ENCODE measurements around the gene PHF3.
A peak's percentile ranks its signal among the peaks of the same experiment; 100 is the strongest.
"Not testable (repeated sequence)": the region's sequence is repeated elsewhere in the genome, so short reads cannot be mapped to it uniquely, and the experiment has no call there.

The PHF3 gene

DNA sequence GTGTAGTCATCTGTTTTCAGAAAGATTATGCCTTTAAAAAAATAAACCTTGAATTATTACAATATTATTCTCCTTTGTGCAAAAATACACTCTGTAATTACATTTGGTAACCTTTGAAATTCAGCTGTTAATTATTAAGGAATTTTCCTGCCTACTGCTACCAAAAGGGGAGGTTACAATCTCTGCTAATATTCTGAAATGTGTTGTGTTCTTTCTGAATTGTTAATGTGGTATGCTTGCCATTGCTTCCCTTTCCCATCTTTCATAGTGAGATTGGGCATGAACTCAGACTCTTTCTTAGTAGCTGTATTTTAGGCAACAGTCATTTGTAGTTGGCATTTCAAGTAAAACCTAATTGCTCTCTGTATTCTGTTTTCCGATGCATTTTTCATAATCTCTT lies 73.0 kb downstream of the PHF3 start:
- no peak for DNase-seq (ENCODE audit: low read depth)

DNA sequence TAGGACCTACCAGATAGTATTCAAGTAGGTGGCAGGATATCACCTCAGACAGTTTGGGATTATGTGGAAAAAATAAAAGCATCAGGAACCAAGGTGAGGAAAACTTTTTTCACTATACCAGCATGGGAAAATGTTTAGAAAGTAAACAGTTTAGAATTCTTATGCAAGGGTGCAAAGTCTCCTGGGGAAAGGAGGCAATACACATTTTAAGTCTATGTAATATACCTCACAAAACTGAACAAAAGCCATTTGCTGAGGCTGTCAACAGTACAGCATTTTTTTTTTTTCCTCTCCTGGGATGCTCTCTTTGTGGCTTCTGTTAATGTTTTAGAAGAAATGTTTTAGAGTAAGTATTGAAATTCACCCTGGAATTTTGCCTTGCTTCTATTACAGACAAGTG lies 73.5 kb downstream of the PHF3 start:
- no peak for DNase-seq (ENCODE audit: low read depth)

DNA sequence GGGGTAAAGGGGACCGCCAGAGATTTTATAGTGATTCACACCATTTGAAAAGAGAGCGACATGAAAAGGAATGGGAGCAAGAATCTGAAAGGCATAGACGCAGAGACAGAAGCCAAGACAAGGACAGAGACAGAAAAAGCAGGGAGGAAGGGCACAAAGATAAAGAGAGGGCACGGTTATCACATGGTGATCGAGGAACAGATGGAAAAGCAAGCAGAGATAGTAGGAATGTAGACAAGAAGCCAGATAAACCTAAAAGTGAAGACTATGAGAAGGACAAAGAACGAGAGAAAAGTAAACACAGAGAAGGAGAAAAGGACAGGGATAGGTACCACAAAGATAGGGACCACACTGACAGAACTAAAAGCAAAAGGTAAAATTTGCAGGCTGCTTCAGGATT lies 77.7 kb downstream of the PHF3 start:
- no peak for DNase-seq (ENCODE audit: low read depth)

DNA sequence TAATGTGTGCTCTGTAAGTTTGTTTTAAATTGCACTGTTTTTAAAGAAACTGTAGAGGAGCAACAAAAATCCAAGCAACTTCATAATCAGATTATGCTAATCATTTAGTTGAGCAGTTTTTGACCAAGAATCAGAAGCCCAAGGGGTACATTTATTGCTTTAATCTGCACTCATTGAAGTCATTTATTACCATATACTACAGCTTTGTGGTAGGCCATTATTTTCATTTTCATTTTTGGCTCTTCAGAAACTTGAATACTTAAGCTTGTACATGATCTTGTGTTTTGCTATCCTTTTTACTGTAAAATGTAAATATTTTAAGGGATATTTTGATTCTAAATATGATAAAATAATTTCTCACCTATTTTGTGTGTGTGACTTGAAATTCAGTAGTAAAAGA lies 78.5 kb downstream of the PHF3 start:
- no peak for DNase-seq (ENCODE audit: low read depth)

DNA sequence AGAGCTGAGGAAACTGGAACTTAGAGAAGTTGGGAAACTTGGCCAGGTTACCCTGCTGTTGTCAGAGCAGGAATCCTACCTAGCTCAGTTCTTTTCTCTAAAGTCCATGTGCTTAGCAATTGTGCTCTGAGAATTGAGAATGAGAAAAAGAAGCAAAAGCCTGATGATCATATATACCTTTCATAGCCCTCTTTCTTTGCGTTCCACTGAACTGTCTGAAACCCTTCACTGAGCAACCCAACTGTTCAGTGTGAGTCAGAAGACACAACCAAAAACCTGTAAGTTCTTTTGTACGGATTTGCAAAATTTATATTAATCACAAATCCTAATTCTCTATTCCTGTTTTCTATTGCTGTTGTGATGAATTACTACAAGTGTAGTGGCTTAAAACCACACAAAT lies 80.6 kb downstream of the PHF3 start:
- DNase-seq (ENCODE audit: low read depth), result no peak

DNA sequence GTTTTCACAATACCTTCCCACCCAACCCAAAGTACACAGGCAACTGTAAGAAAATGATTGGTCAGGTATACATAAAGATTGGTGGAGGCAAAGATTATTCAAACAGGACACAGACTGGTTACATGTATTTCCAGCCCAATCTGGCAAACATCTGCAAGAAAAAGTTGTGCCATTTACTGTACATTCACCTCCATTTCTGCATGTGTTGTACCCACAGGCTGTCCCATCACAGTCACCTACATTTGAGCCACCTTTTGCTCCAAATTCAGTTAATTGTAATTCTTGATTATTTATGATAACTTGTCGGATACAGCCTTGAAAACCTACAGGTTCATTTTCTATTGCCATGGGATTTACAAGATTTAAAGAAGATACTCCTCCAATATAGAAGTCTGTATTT lies 85.6 kb downstream of the PHF3 start:
- no peak for DNase-seq (ENCODE audit: low read depth)

DNA sequence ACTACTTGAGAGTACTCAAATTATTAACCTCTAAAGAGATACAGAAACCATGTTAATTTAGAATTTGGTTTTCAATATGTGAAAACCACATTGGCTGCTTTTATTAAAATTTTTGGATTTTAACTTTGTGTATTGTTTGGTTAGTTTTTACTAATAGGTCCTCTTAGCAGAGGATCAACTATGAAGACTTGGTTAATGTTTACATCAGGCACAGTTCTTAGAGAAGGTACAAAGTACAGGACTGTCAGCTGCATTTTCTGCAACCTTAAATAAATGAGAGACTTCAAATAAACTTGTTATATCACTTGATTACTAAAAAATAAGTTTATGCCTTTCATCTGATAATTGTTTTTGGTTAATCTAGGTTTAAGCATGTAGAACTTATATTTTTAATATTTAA lies 89.1 kb downstream of the PHF3 start:
- DNase-seq (ENCODE audit: low read depth), result no peak

DNA sequence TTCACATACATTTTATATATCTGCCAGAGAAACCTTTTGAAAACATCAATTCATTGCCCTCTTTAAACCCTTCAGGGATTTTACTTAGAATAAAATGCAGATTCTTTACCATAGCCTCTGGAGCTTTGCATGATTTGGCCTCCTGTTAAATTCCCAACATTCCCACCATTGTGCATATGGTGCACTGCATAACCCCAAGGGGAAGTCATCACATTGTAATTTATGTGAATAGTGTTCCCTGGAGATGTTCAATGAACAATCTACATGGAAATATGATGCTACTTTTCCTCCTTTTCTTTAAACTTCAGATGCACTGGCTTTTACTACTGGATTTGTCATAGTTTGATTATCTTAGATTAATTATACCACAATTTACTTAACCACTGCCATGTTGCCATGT lies 94.7 kb downstream of the PHF3 start:
- no peak for DNase-seq (ENCODE audit: low read depth)

DNA sequence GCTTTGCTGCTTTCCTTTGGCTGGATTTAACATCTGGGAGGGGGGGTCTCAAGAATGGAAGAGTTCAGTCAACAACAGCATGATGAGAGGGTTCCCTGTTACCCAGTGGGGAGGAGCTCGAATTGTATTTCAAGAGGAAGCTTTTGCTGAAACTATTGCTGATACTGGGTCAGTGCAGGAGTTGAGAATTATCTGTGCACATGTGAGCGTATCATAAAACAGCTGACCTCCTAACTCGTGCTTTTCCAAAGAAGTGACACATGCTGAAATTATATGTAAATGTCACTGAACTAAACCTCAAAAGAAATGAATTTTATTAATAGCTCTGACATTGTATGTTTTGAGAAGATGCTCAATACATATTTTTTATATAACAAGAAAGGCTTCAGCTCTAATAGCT lies 96.3 kb downstream of the PHF3 start:
- no peak for DNase-seq (ENCODE audit: low read depth)

DNA sequence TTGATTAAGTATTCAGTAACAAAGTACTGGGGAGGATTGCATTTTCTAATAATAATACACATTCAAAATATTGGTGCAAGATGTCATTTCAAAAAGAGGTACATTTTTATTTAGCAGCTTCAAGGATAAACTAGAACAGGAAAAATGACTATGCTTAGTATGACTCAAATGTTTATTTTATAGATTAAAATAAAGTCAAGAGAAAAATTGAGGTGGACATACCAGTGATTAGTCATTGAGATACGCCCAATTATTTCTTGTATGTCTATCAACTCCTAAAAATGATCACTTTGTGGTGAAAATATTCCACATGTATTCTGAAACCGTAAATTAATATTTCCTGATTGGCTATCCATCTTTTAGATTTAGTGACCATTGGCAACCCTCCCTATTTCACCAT lies 96.7 kb downstream of the PHF3 start:
- DNase-seq (ENCODE audit: low read depth), result no peak

DNA sequence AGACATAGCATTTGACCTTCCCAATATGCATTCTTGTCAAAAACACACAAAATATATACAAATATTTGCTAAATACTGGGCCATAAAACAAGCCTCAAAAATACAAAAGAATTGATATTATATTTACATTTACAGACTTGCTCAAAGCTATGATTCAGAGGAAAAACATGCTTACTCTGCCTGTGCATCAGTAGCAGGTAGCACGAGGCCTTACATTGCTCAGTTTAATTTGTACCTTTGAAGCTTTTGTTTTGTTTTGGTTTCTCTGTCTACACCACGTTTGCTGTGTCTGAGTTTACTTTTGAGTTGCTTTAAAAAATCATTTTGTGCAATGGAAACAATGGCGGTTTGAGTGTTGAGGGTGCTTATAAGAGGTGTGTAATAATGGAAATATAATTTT lies 99.3 kb downstream of the PHF3 start:
- DNase-seq (ENCODE audit: low read depth), result no peak

DNA sequence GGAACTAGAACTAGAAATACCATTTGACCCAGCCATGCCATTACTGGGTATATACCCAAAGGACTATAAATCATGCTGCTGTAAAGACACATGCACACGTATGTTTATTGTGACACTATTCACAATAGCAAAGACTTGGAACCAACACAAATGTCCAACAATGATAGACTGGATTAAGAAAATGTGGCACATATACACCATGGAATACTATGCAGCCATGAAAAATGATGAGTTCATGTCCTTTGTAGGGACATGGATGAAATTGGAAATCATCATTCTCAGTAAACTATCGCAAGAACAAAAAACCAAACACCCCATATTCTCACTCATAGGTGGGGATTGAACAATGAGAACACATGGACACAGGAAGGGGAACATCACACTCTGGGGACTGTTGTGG lies 102.6 kb downstream of the PHF3 start:
- not testable (repeated sequence) for DNase-seq (ENCODE audit: low read depth)

DNA sequence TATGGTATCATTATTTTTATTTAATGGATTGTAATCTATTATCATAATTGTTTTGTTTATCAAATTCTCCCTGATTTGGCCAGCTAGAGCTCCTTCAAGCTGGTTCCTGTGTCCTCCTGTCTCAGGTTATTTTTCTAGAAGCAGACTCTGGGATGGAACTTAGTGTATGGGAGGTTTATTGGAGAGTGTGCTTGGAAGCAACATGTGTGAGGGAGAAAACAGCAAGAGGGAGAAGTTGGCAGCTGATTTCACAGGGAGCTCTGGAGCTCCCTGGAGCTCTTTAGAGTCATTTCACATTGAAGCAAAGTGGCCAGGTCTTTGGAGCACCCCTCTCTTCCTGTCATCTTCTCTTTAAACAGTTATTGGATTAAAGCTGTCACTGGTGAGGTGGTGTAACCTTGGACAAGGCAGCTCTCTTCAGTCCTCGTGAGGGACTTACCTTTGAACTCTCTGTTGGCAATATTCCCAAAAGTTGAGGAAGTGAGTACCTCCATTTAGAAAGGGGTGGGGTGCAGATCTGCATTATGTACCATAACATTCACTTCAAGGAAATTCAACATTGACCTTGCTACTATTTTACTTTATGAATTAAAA lies 103.6 kb downstream of the PHF3 start:
- no peak for DNase-seq (ENCODE audit: low read depth)

DNA sequence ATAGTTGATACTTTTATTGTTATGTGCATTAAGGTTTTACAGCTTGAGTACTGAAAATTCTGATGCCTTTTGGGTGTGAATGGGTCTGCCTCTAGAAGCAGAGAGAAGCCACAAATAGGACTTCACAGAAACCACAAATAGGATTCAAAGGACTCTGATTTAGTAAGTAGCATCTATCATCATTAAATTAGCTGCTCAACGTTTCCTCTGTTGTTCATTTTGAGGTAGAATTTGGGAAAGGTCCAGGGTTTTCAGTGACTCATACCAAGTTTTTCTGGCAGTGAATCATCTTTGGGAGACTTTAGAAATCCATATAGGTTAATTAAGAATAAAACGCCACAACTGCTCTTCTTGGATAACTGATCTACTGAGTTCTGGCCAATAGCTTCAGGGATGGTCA lies 105.1 kb downstream of the PHF3 start:
- peak; percentile 40 for DNase-seq (ENCODE audit: low read depth)

DNA sequence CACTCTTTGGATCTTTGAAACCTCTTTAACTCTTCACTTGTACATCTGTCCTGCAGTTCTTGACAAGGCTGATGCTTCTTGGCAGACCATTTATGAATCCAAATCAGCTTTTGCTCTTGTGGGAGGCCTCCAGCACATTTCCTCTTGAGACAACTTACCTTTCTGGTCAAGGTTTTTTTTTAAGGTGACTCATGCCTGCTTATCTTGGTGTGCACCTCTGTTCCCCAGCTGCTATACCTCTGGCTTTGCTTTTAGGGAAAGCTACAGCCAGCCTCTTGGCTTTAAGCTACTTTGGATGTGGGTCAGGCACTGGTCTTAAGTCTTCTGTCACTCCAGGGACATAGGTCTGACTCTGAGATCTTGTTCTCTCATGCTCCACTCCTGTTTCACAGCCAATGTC lies 106.5 kb downstream of the PHF3 start:
- DNase-seq (ENCODE audit: low read depth), result no peak

DNA sequence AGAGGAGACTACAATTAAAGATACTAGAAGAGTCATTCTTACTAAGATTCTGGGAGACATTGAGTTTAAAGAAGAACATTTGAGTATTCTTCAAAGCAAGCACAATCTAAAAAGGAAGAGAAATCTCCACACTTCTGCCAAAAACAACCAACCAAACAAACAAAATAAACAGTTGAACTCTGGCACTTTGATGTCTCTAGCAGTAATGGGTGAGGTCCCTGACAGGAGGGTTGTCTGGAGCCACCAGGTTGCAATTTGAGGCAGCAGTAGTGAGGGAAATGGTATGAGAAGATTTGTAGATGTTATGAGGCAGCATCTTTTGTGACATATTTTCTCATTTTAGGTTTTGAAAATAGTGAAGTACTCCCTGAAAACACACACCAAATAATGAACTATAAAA lies 108.1 kb downstream of the PHF3 start:
- DNase-seq (ENCODE audit: low read depth), result no peak

DNA sequence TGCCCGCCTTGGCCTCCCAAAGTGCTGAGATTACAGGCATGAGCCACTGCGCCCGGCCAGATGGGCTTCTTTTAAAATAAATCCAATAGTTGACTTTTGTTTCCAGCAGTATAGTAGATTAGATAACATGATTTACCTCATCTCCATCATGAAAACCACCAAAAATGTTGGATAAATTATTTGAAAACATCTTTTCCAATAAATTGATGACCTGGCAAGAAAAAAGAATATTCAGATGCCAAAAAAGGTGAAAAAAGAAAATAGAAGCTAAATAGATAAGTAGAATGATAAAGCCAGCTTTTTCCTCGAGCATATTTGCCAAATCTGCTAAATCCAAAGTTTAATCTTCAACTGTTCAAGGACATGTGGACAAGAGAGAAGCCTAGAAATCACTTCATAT lies 109.2 kb downstream of the PHF3 start:
- no peak for DNase-seq (ENCODE audit: low read depth)

DNA sequence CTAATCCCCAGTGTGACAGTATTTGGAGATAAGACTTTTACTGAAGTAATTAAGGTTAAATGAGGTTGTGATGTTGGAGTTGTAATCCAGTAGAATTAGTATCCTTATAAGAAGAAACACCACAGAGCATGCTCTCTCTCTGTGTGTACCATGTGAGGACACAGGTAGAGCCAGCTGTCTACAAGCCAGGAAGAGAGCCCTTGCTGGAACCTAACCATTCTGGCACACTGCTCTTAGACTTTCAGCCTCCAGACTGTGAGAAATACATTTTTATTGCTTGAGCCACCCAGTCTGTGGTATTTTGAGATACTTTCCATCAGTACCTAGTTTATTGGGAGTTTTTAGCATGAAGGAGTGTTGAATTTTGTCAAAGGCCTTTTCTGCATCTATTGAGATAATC lies 110.2 kb downstream of the PHF3 start:
- no peak for DNase-seq (ENCODE audit: low read depth)

DNA sequence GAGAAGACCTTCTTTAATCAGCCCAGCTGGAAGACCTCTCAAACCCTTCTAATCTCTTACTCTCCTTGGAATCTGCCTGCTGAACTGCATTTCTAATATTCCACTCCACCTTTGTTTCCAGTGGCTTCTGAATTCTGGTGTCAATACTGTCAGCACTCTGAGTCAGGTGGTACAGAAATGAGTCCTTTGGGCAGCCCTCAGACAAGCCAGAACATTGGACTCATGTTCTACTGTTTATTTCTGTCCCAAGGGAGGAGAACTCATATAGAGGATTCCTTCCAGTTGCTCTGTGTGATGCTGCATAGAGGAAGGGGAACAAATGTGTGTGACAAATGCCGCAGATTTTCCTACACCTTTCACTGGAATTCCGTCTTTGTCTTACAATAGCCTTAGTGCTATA lies 114.8 kb downstream of the PHF3 start:
- DNase-seq (ENCODE audit: low read depth), result no peak

DNA sequence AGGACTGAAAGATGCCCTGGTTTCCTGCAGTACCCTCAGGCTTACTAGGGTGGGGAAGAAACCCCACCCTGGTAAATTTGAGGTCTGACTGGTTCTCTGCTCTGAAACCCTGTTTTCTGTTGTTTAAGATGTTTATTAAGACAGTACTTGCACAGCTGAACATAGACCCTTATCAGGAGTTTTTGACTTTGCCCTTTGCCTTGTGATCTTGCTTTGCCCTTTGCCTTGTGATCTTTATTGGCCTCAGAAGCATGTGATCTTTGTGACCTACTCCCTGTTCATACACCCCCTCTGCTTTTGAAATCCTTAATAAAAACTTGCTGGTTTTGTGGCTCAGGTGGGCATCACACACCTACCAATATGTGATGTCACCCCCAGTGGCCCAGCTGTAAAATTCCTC lies 121.7 kb downstream of the PHF3 start:
- not testable (repeated sequence) for DNase-seq (ENCODE audit: low read depth)

DNA sequence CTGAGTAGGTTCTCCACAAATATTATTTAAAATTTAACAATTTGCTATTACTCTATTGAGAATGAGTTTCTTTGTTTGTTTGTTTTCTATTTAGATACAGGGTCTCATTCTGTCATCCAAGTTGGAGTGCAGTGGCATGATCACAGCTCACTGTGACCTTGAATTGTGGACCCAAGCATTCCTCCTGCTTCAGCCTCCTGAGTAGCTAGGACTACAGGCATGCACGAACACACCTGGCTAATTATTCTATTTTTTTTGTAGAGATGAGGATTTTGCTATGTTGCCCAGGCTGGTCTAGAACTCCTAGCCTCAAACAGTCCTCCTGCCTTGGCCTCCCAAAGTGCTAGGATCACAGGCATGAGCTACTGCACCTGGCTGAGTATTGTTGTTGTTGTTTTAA lies 122.2 kb downstream of the PHF3 start:
- DNase-seq (ENCODE audit: low read depth), result no peak

DNA sequence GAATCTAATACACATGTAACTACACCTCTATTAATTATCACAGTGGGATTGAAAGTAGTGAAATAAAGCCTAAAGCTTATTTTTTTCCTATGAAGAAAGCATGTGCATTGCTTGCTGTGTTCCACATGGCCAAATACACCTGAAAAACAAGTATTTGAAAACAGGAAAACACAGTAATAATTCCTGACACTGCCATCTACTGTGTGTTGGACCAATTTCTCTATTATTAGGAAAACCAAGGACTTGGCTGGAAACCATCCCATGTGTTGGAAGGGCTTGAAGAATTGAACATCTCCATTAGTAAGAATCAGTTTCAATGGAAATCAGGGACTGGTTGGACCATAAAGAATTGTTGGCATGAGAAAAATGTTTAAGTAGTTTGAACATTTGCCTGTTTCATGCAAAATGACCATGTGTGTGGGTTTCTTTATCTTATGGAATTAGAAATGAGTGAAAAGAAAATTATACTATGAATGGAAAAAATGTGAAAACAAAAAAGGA lies 124.1 kb downstream of the PHF3 start:
- no peak for DNase-seq (ENCODE audit: low read depth)

DNA sequence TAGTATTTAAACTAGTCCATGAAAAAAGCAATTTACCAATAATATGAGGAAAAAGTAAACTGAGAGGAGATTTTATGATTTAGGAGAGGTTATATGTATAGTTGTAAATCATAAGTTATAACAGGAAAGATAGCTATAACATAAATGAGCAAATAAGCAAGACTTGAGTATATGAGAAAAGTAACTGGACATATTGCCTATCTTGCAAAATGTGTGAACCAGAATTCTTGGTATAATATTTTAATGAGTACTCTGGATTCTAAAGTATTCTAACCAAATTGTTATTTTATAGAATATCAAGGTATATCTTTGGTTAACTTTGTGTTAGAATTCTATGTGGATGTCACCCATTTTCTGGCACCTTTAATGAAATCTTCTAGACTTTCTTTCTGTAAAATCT lies 124.6 kb downstream of the PHF3 start:
- no peak for DNase-seq (ENCODE audit: low read depth)

DNA sequence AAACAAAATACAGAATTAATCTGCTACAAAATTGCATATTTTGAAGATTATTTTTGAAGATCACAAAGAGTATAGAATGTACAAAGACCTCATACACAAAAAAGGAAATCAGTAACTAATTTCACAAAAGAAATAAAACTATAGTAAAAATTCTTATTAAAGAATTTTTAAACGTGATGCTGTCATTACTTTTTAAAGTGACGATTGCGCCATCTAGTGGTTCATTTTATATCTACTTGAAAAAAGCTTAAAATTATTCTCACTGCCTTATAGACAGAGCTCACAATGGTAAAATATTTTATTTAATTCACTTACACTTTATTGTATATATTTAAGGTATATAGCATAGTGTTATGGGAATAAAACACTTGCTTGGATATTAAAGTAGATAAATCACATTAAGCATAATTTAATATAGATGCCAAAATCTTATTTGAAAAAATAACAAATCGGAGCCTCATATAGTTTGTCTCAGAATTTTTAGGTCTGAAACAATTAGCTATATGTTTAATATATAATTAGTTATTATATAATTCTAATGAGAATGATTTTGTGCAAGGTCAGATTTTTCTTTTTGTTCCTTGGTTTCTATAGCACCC lies 128.8 kb downstream of the PHF3 start:
- no peak for DNase-seq (ENCODE audit: low read depth)

Data from HS-27A (cell line).